ENCODE measurements around the gene ANO2.

ANO2 gene

GRCh38 chr12:5581616-5582015 lies 363.4 kb downstream of the ANO2 start:
- TF ChIP-seq CTCF (conservative IDR thresholded peaks at IDR 0.05; ENCODE audit: low read depth, low read length) = no peak
- Histone ChIP-seq H2AFZ (ENCODE audit: low read depth) (no peak overlapping the region), H3K36me3 (ENCODE audit: insufficient read depth) (no peaks in the 10 kb centered on the region), H3K4me2 (no peak overlapping the region), H3K9ac (no peak overlapping the region), H3K4me3 (IDR thresholded peaks at IDR 0.05; ENCODE audit: insufficient read depth, low read depth, low read length) (no peak overlapping the region), H3K4me1 (ENCODE audit: low read depth, poor library complexity, severe bottlenecking) (no peaks in the 10 kb centered on the region), H4K20me1 (ENCODE audit: insufficient read depth) (no peaks in the 10 kb centered on the region), H3K27ac (no peak overlapping the region), H3K27me3 (ENCODE audit: insufficient read depth, low read depth) (no peaks in the 10 kb centered on the region), H3K79me2 (ENCODE audit: insufficient read depth, low read depth) (no peaks in the 10 kb centered on the region)

- Histone ChIP-seq H3K27ac (no peak overlapping the region), H3K4me1 (ENCODE audit: low read depth, poor library complexity, severe bottlenecking) (no peaks in the 10 kb centered on the region), H3K4me3 (IDR thresholded peaks at IDR 0.05; ENCODE audit: insufficient read depth, low read depth, low read length) (no peak overlapping the region), H2AFZ (ENCODE audit: low read depth) (no peak overlapping the region), H3K79me2 (ENCODE audit: insufficient read depth, low read depth) (no peaks in the 10 kb centered on the region), H4K20me1 (ENCODE audit: insufficient read depth) (no peaks in the 10 kb centered on the region), H3K36me3 (ENCODE audit: insufficient read depth) (no peaks in the 10 kb centered on the region), H3K27me3 (ENCODE audit: insufficient read depth, low read depth) (no peaks in the 10 kb centered on the region), H3K4me2 (no peak overlapping the region), H3K9ac (no peak overlapping the region)
- TF ChIP-seq CTCF (conservative IDR thresholded peaks at IDR 0.05; ENCODE audit: low read depth, low read length) = no peak
These were observed 364.0 kb downstream of the ANO2 start for GRCh38 chr12:5581019-5581418.

- H3K36me3 ChIP-seq (ENCODE audit: insufficient read depth) = no peaks in the 10 kb centered on the region
- H2AFZ ChIP-seq (ENCODE audit: low read depth) = no peak overlapping the region
- H3K9ac ChIP-seq = no peak overlapping the region
- no peak overlapping the region for H3K4me3 ChIP-seq (IDR thresholded peaks at IDR 0.05; ENCODE audit: insufficient read depth, low read depth, low read length)
- H3K4me1 ChIP-seq (ENCODE audit: low read depth, poor library complexity, severe bottlenecking) = no peaks in the 10 kb centered on the region
- no peaks in the 10 kb centered on the region for H3K27me3 ChIP-seq (ENCODE audit: insufficient read depth, low read depth)
- no peak for TF ChIP-seq CTCF (conservative IDR thresholded peaks at IDR 0.05; ENCODE audit: low read depth, low read length)
- H3K4me2 ChIP-seq = no peak overlapping the region
- no peak overlapping the region for H3K27ac ChIP-seq
- H4K20me1 ChIP-seq (ENCODE audit: insufficient read depth) = no peaks in the 10 kb centered on the region
- no peaks in the 10 kb centered on the region for H3K79me2 ChIP-seq (ENCODE audit: insufficient read depth, low read depth)
These were observed 366.3 kb downstream of the ANO2 start for GRCh38 chr12:5578775-5579174.

GRCh38 chr12:5577741-5578140 lies 367.3 kb downstream of the ANO2 start:
- Histone ChIP-seq H3K36me3 (ENCODE audit: insufficient read depth) (no peaks in the 10 kb centered on the region), H3K4me1 (ENCODE audit: low read depth, poor library complexity, severe bottlenecking) (no peaks in the 10 kb centered on the region), H3K4me2 (no peak overlapping the region), H3K79me2 (ENCODE audit: insufficient read depth, low read depth) (no peaks in the 10 kb centered on the region), H3K9ac (no peak overlapping the region), H4K20me1 (ENCODE audit: insufficient read depth) (no peaks in the 10 kb centered on the region), H3K27me3 (ENCODE audit: insufficient read depth, low read depth) (no peaks in the 10 kb centered on the region), H3K27ac (no peak overlapping the region), H2AFZ (ENCODE audit: low read depth) (no peak overlapping the region), H3K4me3 (IDR thresholded peaks at IDR 0.05; ENCODE audit: insufficient read depth, low read depth, low read length) (no peak overlapping the region)
- no peak for TF ChIP-seq CTCF (conservative IDR thresholded peaks at IDR 0.05; ENCODE audit: low read depth, low read length)

- no peak overlapping the region for H3K4me2 ChIP-seq
- H2AFZ ChIP-seq (ENCODE audit: low read depth) = no peak overlapping the region
- TF ChIP-seq CTCF (conservative IDR thresholded peaks at IDR 0.05; ENCODE audit: low read depth, low read length) = no peak
These were observed 367.8 kb downstream of the ANO2 start for GRCh38 chr12:5577211-5577612.

More at GRCh38 chr12:5577211-5577612, 367.8 kb downstream of the ANO2 start:
- H3K9ac ChIP-seq = no peak overlapping the region
- no peaks in the 10 kb centered on the region for H3K4me1 ChIP-seq (ENCODE audit: low read depth, poor library complexity, severe bottlenecking)
- no peaks in the 10 kb centered on the region for H3K79me2 ChIP-seq (ENCODE audit: insufficient read depth, low read depth)
- H4K20me1 ChIP-seq (ENCODE audit: insufficient read depth) = no peaks in the 10 kb centered on the region
- H3K27ac ChIP-seq = no peak overlapping the region
- no peak overlapping the region for H3K4me3 ChIP-seq (IDR thresholded peaks at IDR 0.05; ENCODE audit: insufficient read depth, low read depth, low read length)
- no peaks in the 10 kb centered on the region for H3K27me3 ChIP-seq (ENCODE audit: insufficient read depth, low read depth)
- H3K36me3 ChIP-seq (ENCODE audit: insufficient read depth) = no peaks in the 10 kb centered on the region
